OCI-LY3 (cell line): Measurements from ENCODE around the gene TMEM209.

ENCODE experiments used
- H2AFZ ChIP-seq: fragments of 200-600, 300-600 bp; shearing (Covaris generic); 2 replicates; pipeline ENCODE4 v1.6.0; 2014; ENCODE audit warnings: antibody characterized with exemption, low read depth, low read length
- H3K27ac ChIP-seq: fragments of 200-600, 300-600 bp; sonication (generic); 2 replicates; pipeline ENCODE4 v1.5.1; 2014; ENCODE audit warnings: mild to moderate bottlenecking, low read length, moderate library complexity, mixed read lengths
- H3K27me3 ChIP-seq: fragments of 200-600, 300-600 bp; sonication (generic); 2 replicates; pipeline ENCODE4 v1.6.1; 2014; ENCODE audit warnings: low read depth, low read length, mixed read lengths
- H3K36me3 ChIP-seq: fragments of 200-600, 300-600 bp; sonication (generic); replicated peaks from 2 replicates; pipeline ENCODE3; 2014; ENCODE audit warnings: low read depth, low read length, mixed read lengths
- H3K4me1 ChIP-seq: fragments of 300-600, 200-600 bp; sonication (generic); 2 replicates; pipeline ENCODE4 v1.6.1; 2014; ENCODE audit warnings: low read length, mixed read lengths
- H3K4me2 ChIP-seq: fragments of 200-600, 300-600 bp; sonication (generic); 2 replicates; pipeline ENCODE4 v1.6.1; 2014; ENCODE audit warnings: low read length, mixed read lengths
- H3K4me3 ChIP-seq: fragments of 300-600, 200-600 bp; sonication (generic); 2 replicates; pipeline ENCODE4 v1.5.1; 2014; ENCODE audit warnings: antibody characterized with exemption, mild to moderate bottlenecking, low read length, moderate library complexity
- H3K79me2 ChIP-seq: fragments of 300-600, 200-600 bp; shearing (Covaris generic); 2 replicates; pipeline ENCODE4 v1.6.1; 2014; ENCODE audit warnings: mild to moderate bottlenecking, low read length, mixed read lengths
- H3K9ac ChIP-seq: fragments of 300-600, 200-600 bp; shearing (Covaris generic); 2 replicates; pipeline ENCODE4 v1.6.0; 2014; ENCODE audit warnings: mild to moderate bottlenecking, low read length, moderate library complexity
- H3K9me3 ChIP-seq: fragments of 200-600, 300-600 bp; shearing (Covaris generic); 2 replicates; pipeline ENCODE4 v1.6.1; 2014; ENCODE audit warnings: low read length, mixed read lengths; ENCODE audit not compliant: insufficient read depth
- H4K20me1 ChIP-seq: fragments of 200-600, 300-600 bp; sonication (generic); 2 replicates; pipeline ENCODE4 v1.6.1; 2016; ENCODE audit warnings: low read length, mixed read lengths; ENCODE audit not compliant: insufficient read depth
- CTCF ChIP-seq: fragments of 200-600, 300-600 bp; sonication (generic); IDR thresholded peaks from 2 replicates; pipeline ENCODE4 v1.5.1; 2014; ENCODE audit warnings: antibody characterized with exemption, low read length, low read depth
- EZH2phosphoT487 ChIP-seq: fragments of 200-600 bp; shearing (Covaris generic); IDR thresholded peaks from 2 replicates; pipeline ENCODE4 v1.6.1; 2018; ENCODE audit warnings: antibody characterized with exemption, mixed run types, low read depth

TMEM209 gene

DNA sequence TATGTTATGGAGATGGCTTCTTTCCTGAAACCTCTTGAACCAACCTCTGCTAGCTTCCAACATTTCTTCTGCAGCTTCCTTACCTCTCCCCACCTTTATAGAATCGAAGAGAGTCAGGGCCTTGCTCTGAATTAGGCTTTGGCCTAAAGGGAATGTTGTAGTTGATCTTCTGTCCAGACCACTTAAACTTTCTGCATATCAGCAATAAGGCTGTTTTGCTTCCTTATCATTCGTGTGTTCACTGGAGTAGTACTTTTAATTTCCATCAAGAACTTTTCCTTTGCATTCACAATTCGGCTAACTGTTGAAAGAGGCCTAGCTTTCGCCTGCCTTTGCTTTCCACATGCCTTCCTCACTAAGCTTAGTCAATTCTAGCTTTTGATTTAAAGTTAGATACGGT lies 86.9 kb downstream of the TMEM209 start:
- H3K4me1 ChIP-seq: peaks cover 14% of the 10 kb centered on the region
- no peaks in the 10 kb centered on the region for H4K20me1 ChIP-seq
- no peak overlapping the region for H2AFZ ChIP-seq
- peaks cover 13% of the 10 kb centered on the region for H3K36me3 ChIP-seq
- no peaks in the 10 kb centered on the region for H3K27me3 ChIP-seq
- H3K4me3 ChIP-seq: no peak overlapping the region
- H3K4me2 ChIP-seq: no peak overlapping the region
- H3K27ac ChIP-seq: no peak overlapping the region
- no peaks in the 10 kb centered on the region for H3K9me3 ChIP-seq
- TF ChIP-seq EZH2phosphoT487: no peak
- TF ChIP-seq CTCF: no peak
- H3K79me2 ChIP-seq: no peaks in the 10 kb centered on the region
- no peak overlapping the region for H3K9ac ChIP-seq

DNA sequence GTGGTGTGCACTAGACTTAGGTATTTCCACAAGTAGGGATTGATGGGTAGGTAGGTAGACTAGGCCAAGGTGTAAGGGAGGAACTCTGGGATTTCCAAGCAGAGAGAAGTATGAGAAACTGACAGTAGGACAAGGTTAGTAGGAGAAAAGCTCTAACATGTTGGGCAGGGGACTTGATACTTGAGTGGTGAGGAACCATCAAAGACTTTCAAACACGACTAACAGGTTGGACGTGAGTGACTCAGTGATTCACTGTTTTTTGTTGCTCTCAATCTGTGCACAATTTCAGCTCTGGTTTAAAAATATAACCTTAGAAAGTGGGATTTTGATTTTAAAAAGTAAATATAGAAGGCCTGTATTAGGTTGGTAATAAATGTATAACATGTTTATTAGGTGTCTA lies 90.4 kb downstream of the TMEM209 start:
- Histone ChIP-seq H3K27me3 (no peaks in the 10 kb centered on the region), H3K79me2 (no peaks in the 10 kb centered on the region), H2AFZ (no peak overlapping the region), H3K9ac (no peak overlapping the region), H3K4me2 (no peak overlapping the region), H3K27ac (no peak overlapping the region), H3K4me3 (no peak overlapping the region), H4K20me1 (no peaks in the 10 kb centered on the region), H3K36me3 (no peaks in the 10 kb centered on the region), H3K9me3 (no peaks in the 10 kb centered on the region), H3K4me1 (peaks cover 14% of the 10 kb centered on the region)
- TF ChIP-seq EZH2phosphoT487 (no peak), CTCF (no peak)
